AG09309 (cell line): ENCODE measurements around the gene MAGEA1.

ENCODE experiments used
- DNase-seq: peaks from one replicate; pipeline ENCODE4 v3.0.0-alpha.2; 2010; ENCODE audit warnings: low read depth
- H3K4me3 ChIP-seq: 2 replicates; pipeline ENCODE4 v1.5.1; 2011; ENCODE audit warnings: mild to moderate bottlenecking, low read depth, low read length, moderate library complexity; ENCODE audit not compliant: control insufficient read depth
- TF ChIP-seq, protein P1 (sequence below): IDR thresholded peaks from 2 replicates; pipeline ENCODE4 v1.5.1; 2011; ENCODE audit warnings: mild to moderate bottlenecking, low read depth, low read length, inconsistent platforms; ENCODE audit not compliant: insufficient read depth, control insufficient read depth; ENCODE audit errors: missing control alignments

Gene MAGEA1

DNA sequence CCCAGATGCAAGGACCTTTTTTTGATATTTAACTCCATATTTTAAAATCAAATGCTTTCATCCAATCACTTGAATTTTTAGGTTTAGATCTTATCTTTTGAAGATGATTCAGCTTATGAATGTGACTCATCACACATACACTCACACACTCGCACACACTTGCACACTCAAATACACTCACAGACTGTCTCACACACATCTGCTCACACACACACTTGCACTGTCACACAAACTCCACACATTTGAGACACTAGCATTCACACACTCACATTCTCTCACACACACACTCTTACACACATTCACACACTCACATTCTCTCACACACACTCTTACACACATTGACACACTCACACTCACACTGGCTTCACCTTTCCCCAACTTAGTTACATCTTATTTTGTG is 37.8 kb downstream of the MAGEA1 start:
- TF ChIP-seq, protein P1, sequence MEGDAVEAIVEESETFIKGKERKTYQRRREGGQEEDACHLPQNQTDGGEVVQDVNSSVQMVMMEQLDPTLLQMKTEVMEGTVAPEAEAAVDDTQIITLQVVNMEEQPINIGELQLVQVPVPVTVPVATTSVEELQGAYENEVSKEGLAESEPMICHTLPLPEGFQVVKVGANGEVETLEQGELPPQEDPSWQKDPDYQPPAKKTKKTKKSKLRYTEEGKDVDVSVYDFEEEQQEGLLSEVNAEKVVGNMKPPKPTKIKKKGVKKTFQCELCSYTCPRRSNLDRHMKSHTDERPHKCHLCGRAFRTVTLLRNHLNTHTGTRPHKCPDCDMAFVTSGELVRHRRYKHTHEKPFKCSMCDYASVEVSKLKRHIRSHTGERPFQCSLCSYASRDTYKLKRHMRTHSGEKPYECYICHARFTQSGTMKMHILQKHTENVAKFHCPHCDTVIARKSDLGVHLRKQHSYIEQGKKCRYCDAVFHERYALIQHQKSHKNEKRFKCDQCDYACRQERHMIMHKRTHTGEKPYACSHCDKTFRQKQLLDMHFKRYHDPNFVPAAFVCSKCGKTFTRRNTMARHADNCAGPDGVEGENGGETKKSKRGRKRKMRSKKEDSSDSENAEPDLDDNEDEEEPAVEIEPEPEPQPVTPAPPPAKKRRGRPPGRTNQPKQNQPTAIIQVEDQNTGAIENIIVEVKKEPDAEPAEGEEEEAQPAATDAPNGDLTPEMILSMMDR = no peak
- no peak overlapping the region for H3K4me3 ChIP-seq
- DNase-seq = no peak

- TF ChIP-seq, protein P1 = no peak
- no peak overlapping the region for H3K4me3 ChIP-seq
- DNase-seq = no peak
These were observed 46.5 kb downstream of the MAGEA1 start for GRCh38 chrX:153225438-153226098.

DNA sequence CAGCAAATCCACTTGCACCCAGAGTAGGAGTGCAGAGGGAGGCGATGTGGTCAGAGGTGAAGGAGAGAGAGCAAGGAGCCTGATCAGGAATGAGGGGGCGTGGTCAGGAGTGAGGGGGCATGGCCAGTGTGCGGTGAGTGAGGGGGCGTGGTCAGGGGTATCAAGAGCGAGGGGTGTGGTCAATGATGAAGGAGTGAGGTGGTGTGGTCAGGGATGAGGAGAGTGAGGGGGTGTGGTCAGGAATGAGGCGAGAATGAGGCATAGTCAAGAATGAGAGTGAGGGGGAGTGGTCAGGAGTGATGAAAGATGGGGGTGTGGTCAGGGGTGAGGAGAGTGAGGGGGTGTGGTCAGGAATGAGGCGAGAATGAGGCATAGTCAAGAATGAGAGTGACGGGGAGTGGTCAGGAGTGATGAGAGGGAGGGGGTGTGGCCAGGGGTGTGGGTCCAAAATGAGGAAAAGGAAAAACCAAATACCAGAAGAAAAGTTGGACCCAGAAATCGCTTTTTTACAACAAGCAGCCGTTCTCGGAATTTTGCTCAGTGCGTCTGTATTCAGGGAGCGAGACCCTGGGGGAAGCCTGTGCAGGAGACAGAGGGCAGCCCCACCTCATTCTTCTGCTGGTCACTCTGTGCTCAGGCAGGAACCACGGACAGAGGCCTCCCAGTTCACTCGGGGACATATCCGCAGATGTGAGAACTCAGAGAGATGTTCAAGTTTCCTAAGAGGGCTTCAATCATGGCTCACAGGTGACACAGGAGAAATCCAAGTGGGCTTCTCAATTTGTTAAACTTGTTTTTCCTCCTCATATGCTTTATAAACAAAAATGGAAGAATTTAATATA is 47.5 kb downstream of the MAGEA1 start:
- DNase-seq = no peak
- no peak overlapping the region for H3K4me3 ChIP-seq
- TF ChIP-seq, protein P1 = no peak
